CD1c-positive myeloid dendritic cell (primary cell): ENCODE data around the gene YARS1.

Experiments used
- DNase-seq: peaks from one replicate; pipeline ENCODE4 v3.0.0-alpha.2; 2016; ENCODE audit errors: extremely low spot score

Gene YARS1

DNA sequence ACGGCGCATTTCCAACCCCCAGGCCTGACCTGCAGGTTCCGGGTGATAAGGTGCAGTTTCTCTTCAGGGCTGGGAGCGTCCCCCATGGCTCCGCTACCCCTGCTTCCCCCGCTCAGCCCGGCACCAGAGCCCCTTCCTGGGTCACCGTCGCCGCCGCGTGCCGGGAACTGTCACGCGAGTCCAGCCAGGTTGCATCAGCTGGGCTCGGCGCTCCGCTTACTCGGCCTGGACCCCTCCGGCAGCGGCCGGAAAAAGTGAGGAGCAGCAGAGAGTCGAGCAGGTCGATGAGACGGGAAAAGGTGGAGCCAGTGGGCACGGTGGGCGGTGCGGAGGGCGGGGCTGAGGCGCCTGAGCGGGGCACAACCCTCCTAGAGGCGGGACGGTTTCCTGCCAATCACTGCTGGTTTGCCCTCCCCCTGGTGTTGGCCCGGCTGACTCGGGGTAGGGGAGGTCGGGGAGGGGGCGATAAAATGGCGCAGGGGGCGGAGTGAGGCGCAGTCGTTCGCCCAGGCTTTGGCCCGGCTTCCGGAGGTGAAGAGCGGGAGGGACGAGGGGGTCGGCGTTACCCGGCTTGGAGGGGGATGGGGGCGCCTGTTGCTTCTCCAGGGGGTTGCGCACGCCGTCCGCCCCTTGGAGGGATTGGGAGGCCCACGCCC, at the start of gene YARS1, which contains the start of gene S100PBP:
Gene YARS1, minus strand, starts transcription at position 200 of the 656 bp plus-strand sequence. Its CDS starts 114 bp downstream, at position 86.
Gene S100PBP, plus strand, starts transcription at position 495 of the 656 bp plus-strand sequence. CDS start 8,447 bp downstream, outside the sequence.
- DNase-seq, result peak; percentile 99

DNA sequence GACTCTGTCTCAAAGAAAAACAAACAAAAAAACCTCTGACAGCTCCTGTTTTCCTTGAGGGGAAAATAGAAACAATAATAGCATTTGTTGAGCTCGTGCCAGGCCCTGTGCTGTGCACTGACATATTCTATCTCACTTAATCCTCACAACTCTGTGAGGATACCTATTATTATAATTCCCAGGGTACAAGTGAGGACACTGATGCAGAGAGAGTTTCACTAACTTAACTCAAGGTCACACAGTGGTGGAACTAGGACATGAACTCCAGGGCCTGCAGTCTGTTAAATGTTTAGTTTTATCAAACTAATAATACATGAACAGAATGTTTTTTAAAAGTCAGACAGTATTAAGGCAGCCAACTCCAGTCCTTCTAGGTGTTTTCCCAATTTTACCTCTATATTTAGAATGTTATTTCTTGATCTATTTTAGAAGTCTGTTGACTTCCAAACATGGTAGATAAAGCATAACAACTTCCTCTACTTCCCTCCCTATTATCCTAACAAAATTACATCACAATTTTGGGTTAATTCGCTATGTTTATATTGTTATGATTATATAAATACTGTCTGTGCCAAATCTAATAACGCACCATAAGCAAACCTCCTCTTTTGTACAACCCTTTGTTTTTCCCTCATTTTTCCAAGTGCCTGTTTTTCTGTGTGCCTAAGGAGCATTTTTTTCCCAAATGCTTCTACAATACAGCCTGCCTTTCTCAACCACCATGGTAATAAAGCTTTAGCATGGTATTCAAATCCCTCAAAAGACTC, 48.7 kb upstream of the YARS1 start:
- no peak for DNase-seq

DNA sequence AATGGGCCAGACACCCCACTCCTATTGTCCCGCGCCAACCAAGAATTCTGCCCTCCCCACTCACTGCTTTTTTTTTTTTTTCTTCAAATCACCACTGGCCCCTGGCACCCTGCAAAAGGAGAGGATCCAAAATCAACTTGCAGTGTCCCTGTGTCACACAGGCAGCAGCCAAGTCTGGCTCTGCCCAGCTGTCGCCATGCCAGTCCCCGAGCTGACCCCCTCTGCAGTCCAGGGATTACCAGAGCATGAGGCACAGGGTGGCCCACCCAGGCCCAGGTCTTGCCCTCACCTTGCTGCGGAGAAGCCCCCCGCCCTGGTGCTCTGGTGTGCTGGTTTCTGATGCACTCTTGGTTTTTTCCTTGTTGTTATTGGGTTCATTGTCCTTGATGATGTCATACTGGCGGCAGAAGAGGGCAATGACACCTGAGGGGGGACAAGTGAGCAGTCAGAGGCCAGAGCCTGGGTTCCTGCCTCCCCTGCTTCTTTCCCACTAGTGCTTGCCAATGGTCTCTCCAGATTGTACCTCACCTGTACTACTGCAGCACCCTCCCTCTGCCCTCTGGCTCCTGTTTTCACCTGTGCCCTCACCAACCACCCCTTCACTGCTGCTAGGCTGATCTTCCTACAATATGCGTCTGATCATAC, 47.3 kb upstream of the YARS1 start:
- DNase-seq, result no peak

DNA sequence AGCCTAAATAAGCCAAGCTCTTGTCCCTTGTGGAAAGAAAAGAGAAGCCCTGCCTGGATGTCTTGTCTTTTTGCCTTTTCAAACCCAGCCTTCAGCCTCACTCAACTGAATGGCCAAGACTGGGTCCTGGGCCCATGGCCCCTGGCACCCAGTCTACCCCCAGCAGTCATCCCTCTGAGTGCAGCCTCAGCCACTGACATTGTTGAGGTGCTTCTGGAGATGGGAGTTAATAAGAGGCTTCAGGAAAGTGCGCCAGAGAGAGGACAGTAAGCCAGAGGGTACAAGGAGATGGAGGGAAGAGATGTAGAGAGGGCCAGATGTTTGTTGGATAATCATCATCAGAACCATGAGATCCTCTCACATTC, 46.7 kb upstream of the YARS1 start:
- DNase-seq, result no peak

DNA sequence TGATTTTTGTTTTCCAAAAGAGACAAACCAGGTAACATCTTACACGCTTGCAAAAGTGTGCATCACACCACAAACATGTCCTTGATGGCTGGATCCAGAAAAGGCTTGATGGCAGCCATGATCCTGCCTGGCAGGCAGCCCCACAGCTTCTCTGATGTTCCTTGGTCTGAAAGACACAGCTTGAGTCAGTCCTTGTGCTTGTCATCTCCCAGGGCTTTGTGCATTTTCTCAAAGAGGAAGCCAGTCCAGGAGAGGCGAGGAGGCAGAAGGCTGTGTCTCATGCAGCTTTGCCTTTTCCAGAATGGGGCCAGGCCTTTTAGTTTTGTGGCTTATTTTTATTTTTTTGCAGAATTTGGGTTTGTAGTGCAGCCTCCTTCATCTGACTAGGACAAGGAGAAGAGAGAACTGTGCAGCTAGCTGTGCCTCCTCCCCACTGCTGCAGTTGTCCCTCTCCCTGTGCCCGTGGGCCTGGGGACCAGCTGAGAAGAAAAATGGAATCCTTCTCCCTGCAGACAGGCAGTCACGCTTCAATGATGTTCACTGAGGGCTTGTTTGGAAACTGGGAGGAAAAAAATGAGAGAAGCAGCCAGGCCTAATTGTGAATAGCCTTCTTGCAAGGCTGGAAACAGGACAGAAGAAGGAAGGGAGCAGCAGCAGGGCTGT, 46.2 kb upstream of the YARS1 start:
- DNase-seq, result no peak

DNA sequence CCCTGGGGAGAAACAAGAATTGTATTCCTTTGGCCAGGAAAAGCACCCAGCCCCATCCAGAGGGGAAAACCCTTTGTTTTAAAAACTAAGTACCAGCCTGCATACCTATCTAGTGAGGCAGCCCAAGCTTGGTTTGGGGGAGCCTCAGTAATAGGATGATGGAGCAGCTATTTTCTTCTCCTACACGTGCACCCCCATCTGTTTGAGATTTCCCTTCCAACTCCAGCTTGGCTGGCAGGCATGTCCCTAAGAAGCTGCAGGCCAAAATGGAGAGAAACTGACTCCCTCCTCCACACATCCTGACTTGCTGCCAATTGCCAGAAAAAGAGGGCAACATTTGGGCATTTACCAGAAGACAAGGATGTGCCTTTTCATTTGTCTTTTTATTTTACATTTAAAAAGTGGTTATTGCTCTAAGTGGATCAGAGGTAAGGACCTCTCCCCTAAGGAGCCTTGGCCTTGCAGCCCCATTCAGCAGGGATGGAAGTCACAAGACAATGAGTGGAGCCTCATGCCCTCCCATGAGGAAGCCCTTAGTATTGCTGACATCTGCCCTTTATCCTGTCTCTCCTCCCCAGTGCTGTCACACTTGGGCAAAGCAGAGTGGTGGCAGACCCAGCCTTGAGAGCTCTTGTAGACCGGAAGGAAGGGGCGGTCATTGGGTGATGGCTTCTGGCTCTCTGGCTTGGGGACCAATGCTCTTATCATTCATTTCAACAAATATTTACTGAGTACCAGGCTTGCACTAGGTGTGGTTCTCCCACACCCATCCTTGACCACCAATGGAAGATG, 44.9 kb upstream of the YARS1 start:
- no peak for DNase-seq

DNA sequence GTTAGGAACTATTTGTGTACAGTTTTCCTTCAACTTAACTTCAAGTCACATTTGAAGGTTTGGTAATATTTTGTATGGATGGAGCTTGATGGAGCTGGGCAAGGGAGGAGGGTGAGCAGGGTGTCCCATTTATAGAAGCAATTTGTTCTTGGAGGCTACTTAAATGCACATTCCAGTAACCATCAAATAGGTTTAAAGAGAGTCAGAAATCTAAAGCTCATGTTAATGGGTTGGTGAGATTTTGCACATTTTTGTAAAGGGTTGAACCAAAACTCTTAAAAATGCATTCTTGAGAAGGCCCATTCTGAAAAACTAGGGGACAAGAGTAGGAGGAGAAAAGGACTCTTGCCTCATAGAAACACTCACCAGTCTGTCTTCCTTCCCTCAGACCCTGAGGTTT, 43.4 kb upstream of the YARS1 start:
- DNase-seq, result no peak

DNA sequence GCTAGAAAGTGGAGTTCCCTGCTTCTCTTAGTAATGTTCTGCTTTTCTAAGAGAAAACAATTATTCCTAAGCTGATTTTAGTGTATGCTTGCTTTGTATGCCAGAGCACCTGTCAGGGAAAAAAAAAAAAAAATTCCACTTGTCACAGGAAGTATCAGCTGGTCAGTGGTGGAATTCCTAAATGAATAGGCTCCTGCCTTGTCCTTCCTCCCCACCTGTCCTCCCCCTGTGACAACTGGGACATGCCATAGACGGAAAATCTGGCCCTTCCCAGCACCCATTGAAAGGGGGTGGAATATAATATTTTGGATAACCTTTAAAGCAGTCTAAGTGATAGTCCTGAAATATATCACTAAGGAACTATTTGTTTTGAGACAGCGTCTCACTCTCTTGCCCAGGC, 42.8 kb upstream of the YARS1 start:
- no peak for DNase-seq

DNA sequence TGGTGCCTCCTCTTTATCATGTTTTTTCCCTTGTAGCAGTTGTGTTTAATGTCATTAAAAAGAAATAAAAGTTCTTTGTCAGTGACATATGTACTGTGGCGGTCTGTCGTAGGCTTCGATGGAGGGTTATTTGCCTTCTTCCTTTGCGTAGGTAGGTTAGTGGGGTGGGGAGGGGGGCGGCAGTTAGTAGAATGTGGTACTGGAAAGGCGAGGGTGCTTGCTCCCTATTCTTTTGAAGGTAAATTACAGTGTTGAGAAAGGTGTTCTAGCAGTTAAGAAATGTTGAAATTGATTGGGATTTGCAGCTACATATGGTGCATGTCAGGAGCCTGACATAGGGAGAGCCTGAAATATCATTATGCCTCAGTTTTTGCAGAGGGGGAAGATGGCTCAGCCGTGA, 41.6 kb upstream of the YARS1 start:
- no peak for DNase-seq

DNA sequence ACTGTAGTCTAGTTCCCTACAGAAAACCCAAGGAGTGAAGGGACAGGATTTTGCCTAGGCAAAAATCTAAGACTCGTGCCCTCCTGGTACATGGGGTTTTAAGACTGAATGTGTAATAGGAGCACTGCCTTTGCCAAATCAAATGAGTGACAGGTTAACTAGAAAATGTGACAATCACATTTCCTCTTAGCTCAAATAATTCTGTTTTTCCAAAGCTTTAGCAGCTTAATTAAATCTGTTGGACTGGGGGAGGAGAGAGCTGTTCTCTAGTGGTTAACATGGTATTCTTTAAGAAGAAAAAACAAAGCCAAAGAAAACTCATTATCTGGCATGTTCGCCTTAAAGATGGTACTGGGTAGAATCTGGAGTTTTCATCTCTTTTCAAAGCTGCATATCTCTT, 41.0 kb upstream of the YARS1 start:
- DNase-seq, result no peak

DNA sequence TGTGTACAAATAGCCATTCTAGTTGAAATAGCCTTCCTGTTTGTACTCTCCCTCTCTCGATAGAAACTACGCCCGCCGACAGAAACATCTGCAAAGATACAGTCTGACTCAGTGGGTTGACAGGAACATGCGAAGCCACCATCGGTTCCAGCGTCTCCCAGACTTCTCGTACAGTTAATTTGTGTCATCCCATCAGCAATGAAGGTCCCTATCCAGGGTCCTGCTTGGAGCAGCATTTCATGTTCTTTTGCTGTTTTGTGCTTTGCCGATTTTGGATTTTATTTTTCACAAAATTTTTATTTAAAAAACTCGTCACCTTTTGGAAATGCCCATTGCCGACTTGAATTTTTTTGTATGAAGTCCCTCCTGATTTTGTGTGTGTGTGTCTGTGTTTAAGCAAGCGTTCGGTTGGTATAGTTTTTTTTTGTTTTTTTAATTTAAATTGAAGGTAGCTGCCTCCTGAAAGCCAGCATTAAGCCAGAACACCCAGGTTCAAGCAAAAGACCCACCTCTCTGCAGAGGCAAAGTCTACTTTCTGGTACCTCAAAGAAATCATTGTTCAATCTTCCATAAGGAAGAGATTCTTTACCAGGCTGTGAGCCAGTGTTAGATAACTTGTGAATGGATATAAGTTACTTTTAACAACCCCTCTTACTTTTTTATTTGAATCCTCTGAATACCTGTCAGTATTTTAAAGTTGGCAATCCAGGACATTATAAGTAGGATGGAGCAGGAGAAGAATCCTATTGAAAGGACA, 38.9 kb upstream of the YARS1 start:
- no peak for DNase-seq

DNA sequence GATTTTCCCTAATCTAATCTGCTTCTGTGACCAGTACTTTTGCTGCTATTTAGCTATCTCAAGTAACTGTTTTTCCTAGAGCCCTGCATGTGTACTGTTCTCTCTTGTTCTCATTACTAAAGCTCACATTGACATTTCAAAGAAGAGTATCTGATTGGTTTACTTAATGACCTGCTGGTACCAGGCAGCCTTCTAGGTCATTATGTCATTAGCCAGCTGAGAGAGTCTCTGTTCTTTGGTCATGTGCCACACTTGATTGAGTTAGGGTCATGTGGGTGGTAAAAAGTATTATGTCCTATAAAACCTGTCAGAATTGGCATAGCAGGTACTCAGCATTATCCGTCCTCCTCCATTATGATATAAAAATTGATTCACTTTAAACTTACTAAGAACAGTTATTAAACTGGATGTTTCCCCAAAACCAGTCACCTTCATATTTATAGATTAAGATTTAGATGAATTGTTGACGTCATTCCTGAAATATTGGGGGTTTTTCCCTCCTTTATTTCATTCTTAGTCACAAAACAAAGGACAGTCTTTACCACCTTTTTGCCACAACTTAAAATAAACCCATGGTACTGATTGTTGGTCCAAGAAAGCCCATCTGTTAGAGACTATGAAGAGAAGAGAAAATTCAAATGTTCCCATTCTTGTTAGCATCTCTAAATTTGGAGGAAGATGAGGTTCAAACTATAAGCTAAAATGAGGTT, 31.4 kb upstream of the YARS1 start:
- no peak for DNase-seq

DNA sequence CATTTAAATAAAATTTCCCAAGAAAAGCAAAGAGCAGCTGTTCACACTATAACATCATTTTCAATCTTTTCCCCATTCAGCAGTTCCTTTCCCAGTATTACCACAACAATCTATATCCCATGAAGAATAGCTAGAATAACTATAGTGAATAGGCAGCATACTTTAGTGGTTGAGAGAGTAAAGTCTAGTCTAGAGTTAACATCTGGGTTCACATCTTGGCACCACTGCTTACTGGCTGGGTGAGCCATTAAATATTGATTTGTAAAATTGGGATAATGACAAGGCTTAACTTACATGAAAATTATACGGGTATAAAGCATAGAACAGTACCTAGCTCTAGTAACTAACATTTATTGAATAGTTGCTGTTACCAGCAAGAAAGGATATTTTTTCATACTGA, 14.7 kb upstream of the YARS1 start:
- DNase-seq, result no peak

DNA sequence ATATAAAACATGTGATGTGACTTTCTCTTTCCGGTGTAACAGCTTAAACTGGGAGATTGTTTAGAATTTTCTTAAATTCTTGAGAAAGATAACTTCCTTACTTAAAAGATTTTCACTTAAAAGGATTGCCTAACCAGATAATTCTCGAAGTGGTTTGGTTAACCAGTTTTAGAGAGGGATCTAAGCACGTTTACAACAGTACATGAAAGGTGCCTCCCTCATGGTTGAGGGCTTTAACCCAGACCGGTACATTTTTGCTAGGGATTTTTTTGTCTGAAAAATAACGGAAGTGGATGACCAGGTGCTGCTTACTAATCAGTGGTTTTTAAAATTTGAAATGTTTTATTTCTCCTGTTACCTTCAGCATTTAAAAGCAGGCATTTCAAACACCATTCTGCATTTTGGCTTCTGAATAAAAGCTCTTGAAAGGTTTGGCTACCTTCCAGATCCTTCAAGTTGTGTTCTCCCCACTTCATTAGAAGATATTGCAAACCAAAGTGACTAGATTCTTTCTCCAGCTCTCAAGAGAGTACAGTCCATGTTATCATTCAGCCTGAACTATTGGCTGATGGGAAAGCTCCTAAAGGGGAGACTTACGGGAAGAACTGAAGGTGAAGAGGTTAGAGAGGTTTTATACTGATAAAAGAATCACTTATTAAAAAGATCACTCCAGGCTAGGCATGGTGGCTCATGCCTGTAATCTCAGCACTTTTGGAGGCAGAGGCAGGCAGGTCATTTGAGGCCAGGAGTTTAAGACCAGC, 13.1 kb upstream of the YARS1 start:
- no peak for DNase-seq

DNA sequence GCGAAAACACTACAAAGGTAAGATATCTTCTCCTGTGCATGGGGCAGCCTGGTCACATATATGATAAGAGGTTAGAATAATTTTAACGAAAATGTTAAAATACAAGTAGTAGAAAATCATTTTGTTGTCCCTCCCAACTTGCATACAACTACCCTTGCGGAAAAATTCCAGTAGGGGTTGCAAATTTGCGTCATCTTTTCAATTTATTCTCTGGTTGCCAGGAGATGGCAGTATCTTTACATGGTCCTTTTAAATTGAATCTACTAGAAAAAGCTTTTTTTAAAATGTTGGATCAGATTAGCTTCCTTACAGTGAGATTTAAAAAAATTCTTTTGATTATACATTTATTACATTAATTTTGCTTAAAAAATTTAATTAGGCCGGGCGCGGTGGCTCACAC, 11.2 kb upstream of the YARS1 start:
- peak; percentile 12 for DNase-seq

DNA sequence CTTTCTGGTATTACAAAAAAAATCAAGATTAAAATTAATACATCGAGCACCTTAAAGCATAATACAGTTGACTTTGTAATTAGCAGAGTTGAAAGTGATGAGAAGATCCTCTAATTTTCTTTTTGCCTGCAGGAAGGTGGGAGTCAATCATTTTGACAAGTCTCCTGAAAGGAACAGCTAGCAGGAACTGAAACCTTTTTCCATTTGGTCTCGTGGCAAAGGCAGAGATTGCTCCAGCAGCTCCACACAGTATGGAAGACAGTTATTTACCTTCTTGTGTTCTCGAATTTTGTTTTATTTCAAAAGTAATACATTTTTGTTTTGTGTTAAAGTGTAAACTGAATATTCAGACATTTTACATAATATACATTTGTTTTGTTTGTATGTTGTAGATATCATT, 8.0 kb upstream of the YARS1 start:
- peak; percentile 62 for DNase-seq

DNA sequence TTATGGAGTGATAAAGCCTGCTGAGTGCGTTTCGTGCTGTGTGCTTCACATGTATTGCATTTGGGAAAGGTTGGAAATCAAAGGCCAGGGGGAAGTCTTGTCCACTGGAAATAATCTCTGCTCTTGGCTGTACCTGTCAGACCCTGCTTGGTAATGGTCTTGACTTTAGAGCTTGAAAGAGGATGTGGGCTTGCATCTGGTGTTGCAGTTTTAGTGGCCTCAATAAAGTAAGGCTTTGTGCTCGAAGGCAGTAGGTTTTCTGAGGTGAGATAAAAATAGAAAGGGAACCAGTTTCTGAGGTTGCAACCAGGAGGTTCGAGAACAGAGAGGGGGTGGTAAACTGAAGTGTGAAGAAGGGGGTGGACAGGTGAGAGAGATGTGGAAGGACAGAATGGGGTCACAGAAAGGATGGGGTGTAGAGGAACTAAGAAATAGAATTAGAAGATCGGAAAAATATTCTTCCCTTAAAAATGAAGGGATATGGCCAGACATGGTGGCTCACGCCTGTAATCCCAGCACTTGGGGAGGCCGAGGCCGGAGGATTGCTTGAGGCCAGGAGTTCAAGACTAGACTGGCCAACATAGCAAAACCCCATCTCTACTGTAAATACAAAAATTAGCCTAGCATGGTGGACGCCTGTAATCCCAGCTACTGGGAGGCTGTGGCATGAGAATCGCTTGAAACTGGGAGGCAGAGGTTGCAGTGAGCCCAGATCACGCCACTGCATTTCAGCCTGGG, 1.8 kb upstream of the YARS1 start:
- peak; percentile 20 for DNase-seq
